Fibroblast of peridontal ligament (primary cell): ENCODE measurements around the gene CDH11.
A peak's percentile ranks its signal among the peaks of the same experiment; 100 is the strongest.

Source experiments
- DNase-seq: peaks from one replicate; pipeline ENCODE4 v3.0.0-alpha.2; 2010; ENCODE audit errors: extremely low read depth

The CDH11 gene

DNA sequence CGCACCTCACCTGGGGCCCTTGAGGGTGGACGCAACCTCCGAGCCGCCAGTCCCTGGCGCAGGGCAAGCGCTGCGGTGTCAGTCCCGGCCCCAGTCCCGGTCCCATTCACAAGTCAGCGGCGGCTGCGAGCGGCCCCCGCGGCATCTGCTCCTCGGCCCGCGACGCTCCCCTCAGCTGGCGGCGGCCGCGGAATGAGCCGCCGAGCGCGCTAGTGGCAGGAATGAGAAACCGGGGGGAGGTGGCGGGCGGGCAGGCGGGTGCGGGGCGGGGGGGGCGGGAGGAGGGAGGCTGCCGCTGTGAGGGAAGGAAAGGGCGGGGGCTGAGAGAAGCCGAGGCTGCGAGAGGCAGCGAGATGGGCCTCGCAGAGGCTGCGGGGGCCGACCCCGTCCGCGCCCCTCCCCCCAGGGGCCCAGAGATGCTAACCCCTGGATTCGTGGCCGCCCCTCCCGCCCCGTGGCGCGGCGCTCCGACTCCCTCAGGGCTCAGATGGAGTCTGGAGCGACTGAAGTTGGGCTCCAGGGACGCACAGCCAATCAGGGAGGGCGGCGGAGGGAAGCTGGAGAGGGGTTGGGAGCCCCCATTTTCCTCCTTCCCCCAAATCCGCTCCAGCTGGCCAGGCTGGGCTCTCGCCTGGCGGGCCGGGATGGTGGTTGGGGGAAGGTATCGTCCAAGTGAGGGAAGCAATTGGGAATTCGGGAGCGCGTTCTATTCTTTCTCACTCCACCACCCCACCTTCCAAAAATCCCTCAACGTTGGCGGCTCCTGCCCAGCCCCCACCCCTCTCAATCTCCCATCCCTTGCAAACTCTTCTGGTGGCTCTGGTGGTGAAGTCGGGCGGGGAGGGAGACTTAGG is at the start of gene CDH11:
CDH11 (minus strand) TSS at position 194 of the 854 bp plus-strand sequence. CDS start 117,194 bp downstream, outside the sequence.
- DNase-seq: peak; percentile 81

GRCh38 chr16:65154321-65154720 is 32.5 kb upstream of the CDH11 start:
- DNase-seq: no peak

DNA sequence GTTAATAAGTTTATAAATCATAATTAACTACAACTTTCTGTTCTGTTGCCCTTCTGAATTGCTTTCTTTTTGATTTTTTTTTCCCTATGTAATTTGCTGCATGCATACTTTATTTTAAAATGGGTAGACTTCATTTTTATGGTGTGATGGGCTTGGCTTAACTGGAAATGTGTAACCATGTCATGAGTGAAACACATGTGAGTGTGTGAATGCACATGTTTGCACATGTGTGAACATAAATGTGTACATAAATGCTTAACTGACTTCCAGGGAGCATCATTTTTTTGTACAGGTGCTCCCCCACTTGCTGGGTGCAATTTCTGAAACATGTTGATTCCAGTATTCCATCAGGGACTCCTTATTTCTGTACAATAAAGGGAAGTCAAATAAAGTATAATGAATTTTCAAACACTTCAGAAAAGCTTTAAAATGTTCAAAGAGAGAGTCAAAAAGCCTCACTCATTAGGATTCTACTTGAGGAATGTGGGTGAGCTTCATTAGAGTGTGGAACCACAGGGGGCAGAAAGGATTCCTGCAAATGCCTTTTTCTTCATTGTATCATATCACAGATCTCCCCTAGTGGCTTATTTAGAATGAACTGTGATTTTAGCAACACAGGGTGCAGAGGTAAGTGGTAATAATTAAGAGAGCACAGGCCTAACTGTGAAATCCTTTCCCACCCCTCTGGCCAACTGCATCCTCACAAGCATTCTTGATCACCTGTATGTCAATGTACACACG is 31.7 kb upstream of the CDH11 start:
- no peak for DNase-seq

- DNase-seq: no peak
Measured at GRCh38 chr16:65148804-65149203, 26.9 kb upstream of the CDH11 start.

DNA sequence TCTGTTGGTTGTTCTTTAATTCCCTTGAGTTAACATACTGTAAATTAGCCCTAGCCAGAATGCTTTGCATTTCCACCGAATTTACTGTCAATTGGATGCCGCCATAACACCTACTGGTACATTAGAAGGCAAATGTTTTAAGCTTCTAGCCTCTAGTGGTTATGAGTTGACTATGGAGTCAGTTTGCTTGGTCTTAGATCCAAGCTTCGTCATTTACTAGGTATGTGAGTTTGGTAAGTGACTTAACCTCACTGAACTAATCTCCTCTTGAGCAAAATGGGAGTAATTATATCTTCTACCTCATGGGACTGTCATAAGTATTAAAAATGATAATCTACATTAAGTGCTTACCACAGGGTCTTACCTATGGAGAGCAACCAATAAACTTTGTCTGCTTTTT is 20.4 kb upstream of the CDH11 start:
- peak; percentile 10 for DNase-seq

DNA sequence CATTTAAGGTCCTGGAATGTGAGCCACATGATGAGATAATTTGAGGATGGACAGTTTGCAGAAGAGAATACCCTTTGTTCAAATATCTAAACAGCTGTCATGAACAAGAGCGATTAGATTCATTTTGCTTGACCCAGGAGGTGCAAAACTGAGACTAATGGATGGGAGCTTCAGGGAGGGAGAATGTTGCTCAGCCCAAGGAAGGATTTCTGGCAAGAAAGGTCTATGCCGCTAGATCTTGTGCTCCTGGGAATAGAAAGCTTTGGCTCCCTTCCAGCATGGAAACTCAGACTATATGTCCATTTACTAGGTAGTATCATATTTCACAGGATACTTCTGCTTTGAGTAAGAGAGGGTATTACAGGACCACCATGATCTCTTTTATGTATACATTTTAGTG is 14.8 kb upstream of the CDH11 start:
- no peak for DNase-seq

- DNase-seq: no peak
Measured at GRCh38 chr16:65126845-65127624, 5.2 kb upstream of the CDH11 start.

GRCh38 chr16:65125871-65126270 is 4.0 kb upstream of the CDH11 start:
- no peak for DNase-seq

DNA sequence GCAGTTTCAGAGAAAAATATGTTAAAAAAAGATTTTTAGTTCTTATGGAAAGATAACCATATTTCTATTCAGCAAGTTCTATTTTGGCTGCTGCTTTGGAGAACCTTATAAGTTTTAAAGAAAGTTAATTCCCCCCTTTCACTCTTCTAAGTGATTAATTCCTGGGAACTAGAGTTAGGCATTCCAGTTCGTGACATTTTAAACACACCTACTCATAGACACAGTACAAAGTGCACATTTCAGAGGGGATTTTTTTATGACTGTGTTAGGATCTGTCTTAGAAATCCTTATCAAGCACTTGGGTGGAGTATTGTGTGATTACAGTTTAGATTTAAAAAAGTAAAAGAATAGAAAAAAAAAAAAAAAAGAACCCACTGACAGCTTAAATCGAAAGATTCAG is 3.5 kb upstream of the CDH11 start:
- no peak for DNase-seq

DNA sequence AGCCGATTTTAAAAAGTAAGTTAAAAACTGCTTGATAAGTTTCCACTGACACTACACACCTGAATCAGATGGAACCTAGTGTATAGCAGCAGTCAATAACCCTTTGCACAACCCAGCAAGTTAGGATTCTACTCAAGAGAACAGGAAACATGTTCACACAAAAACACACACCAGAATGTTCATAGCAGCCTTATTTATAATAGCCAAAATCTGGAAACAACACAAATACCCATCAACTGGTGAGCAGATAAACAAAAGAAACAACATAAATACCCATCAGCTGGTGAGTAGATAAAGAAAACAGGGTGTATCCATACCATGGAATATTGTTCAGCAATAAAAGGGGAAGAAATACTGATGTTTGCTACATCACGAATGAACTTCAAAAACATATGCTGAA is 2.7 kb upstream of the CDH11 start:
- DNase-seq: no peak

GRCh38 chr16:65124212-65124548 is 2.3 kb upstream of the CDH11 start:
- no peak for DNase-seq

DNA sequence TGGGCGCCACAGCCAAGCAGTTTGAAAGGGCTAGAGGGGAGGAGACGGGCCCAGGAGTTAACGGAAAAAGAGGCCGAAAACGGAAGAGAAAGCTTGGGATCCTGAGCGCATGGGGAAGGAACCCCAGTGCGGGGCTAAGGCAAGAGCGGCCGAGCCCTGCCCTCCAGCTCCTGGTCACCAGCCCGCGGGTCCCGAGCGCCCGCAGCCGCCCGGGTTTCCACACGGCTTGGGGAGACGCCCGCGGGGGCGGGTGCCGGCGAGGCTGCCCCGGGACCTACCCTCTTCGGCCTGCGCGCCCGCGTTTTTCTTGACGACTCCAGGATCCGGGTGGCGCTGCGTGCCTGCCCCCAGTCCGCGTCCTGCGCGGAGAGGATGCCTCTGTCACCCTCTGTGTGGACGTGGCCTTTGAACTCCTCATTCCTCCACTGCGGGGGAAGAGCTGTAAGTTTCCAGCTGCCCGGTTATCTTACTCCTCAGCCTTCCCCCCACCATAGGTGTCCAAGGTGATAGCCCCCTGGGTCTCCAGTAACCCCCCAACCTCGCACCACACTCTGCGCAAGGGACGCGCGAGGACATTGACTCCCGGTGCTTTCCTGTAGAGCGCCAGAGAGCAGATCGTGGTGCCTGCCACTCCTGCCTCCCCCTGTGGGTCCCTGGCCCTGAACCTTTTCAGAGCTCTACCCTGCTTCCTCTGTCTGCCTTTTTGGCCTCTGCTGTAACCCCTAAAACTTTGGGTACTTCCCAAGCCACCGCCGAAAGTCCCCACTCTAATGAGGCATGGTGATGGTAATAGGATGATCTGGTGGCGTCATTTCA is 1.7 kb upstream of the CDH11 start:
- no peak for DNase-seq

GRCh38 chr16:65122724-65123395 is 997 bp upstream of the CDH11 start:
- DNase-seq: peak; percentile 69

DNA sequence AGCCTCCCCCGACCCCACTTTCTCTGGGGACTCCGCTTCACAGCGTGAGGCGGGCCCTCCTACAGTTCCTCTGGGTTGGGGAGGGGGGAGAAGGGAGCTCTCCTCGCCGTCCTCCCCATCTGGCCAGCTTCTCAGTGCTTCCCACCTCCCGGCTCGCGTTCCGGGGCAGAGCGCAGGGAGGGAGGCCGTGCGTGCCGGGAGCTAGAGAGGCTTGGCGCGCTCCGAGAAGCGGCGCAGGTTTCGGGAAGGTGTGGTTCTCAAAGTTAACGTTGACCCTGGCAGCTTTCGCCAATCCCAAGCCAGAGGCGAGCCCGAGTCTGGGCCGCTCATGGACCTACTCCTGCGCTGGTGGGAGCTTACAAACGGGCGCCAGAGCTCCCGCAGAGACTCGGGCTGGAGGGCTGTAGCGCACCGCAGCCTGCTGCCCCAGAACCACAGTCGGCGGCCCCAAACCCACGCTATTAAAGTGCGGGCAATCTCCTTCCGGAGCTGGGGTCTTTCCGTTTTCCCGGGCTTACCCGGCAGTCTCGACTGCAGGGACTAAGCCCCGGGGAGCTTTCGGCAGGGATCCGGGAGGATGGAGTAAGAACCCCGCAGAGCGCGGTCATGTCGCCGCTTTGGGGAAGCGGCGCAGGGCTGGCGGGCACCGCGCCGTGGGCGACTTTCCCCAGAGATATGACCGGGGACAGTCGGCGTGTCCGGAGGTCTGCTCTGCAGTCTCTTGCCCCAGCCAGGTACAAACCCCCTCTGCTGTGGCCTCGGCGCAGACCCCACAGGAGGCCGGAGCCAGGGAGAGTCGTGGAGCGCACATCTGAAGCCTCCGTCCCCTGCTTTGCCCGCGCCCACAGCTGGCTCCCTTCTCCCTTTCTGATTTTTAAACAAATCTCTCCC is 787 bp downstream of the CDH11 start:
- DNase-seq: no peak

- no peak for DNase-seq
Measured at GRCh38 chr16:65120461-65120830, 1.4 kb downstream of the CDH11 start.

GRCh38 chr16:65119901-65120401 is 1.9 kb downstream of the CDH11 start:
- DNase-seq: peak; percentile 84

- DNase-seq: no peak
Measured at GRCh38 chr16:65119435-65119834, 2.4 kb downstream of the CDH11 start.

GRCh38 chr16:65118871-65119270 is 3.0 kb downstream of the CDH11 start:
- DNase-seq: no peak

DNA sequence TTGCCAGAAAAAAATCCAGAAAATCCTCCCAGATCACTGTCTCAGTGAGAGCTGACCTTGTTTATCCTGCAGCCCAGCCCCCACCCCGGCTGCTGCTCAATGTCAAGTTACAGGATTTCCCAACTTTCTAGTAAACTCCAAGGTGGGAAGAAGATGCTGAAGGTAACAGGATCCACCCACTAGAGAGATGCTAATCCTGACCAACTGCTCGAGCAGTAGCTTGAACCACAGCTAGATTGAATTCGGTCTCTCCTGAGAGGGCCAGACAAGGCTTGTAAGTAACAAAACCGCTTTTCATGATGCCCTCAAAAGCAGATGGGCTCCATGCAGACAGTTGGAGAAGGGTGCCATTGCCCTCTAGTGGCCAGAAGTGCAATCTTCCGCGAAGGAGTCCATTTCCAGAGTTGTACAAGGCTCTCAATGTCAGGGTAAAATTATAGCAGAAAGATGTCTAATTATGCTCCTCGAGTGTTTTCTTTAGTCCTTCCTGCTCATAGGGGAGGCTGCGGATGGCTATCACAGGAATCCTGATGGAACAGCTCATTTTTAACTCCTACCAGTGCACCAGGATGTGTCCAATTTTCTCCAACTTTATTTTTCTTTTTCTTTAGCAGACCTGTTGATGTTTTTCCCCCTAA is 3.9 kb downstream of the CDH11 start:
- DNase-seq: peak; percentile 91
